Thyroid gland (tissue), 4 donors: ENCODE measurements around the gene DENND1A. TPM values are rescaled to one million over a fixed set of nuclear protein-coding genes. Genes with fewer than 3 reads are reported as not detected.

Experiments used
- DNase-seq, 2 donors: peaks; one replicate each; pipeline ENCODE4 v3.0.0-alpha.2; 2019
- H3K27ac ChIP-seq, 3 donors: fragments of 200-600 bp; sonication (generic); 1 replicate in 2 of 3; 2 replicates in 1 of 3; pipeline ENCODE4 v1.5.1; 2016 to 2019; ENCODE audit warnings: mild to moderate bottlenecking in 1 of 3, moderate library complexity in 1 of 3
- H3K27me3 ChIP-seq: fragments of 200-600 bp; sonication (generic); one replicate; pipeline ENCODE4 v1.5.1; 2019
- H3K36me3 ChIP-seq, 2 donors: fragments of 200-600 bp; sonication (generic); one replicate each; pipeline ENCODE4 v1.5.1; 2016 to 2019
- H3K4me1 ChIP-seq, 2 donors: fragments of 200-600 bp; sonication (generic); one replicate each; pipeline ENCODE4 v1.5.1; 2017 to 2019
- H3K4me3 ChIP-seq, 3 donors: fragments of 200-600 bp; sonication (generic); replicated peaks in 1 of 3; 1 replicate in 2 of 3; 2 replicates in 1 of 3; pipeline ENCODE4 v1.5.1; 2016; ENCODE audit warnings: mild to moderate bottlenecking in 1 of 3
- H3K9me3 ChIP-seq: fragments of 200-600 bp; sonication (generic); one replicate; pipeline ENCODE4 v1.5.1; 2017
- POLR2A ChIP-seq, 2 donors: fragments of 450-650 bp; IDR thresholded peaks; one replicate each; pipeline ENCODE4 v1.6.1; 2017; ENCODE audit warnings: antibody characterized with exemption in 2 of 2, mild to moderate bottlenecking in 2 of 2, moderate library complexity in 1 of 2
- WGBS, 2 donors: methylation state at CpG; one replicate each; pipeline ENCODE4 v1.1.5; 2017; 5-methylcytosine and 5-hydroxymethylcytosine counted together
- intact Hi-C: fragments of 100-400 bp; cut with DNase I; formaldehyde crosslinking; loops from one replicate; pipeline ENCODE4 v1.15.1; 2023
- total RNA-seq, 4 donors: library from RNA; depleted of rRNA; stranded (reverse); fragments of >200 nt; gene quantifications; one replicate each; pipeline ENCODE4 v1.2.3, GENCODE V29; 2016
- TF ChIP-seq, protein P1 (sequence below), 6 experiments: fragments of 200-600 bp in 3 of 6; fragments of 450-650 bp in 3 of 6; sonication (generic) in 3 of 6; IDR thresholded peaks; one replicate each; pipeline ENCODE4 v1.5.1; 2016 to 2019; ENCODE audit warnings: antibody characterized with exemption in 6 of 6, mild to moderate bottlenecking in 2 of 6, inconsistent platforms in 1 of 6, moderate library complexity in 1 of 6

Gene DENND1A
- total RNA-seq, 4 donors from 2014 or later, result 18.8 to 34.4 (median 28.2) TPM

DNA sequence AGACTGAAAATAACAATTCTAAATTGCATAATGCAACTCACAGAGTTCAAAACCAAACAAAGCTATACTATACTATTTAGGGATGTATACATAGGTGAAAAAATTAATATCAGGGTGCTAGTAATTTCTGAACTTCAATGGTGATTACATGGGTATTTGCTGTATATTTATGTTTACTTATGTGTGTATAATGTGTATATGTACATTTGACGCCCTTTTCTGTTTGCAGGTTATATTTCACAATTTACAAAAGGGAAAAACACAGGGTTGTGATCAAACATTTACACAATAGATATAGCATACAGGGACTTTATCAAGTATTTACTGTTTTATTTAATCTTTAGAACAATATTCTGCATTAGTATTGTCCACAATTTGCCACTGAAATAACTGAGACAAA is 184.0 kb downstream of the DENND1A start:
- Histone ChIP-seq H3K27ac (no peak overlapping the region), H3K9me3 (no peaks in the 10 kb centered on the region), H3K36me3 (no peaks in the 10 kb centered on the region), H3K4me1 (peaks cover 15 to 39% of the 10 kb centered on the region in 2 donors), H3K4me3 (no peak overlapping the region), H3K27me3 (no peaks in the 10 kb centered on the region)
- 95 to 98% methylated on average over 1 of the region's 1 CpG for WGBS, 2 donors
- TF ChIP-seq POLR2A (IDR thresholded peaks at IDR 0.05), result no peak
- TF ChIP-seq, protein P1, sequence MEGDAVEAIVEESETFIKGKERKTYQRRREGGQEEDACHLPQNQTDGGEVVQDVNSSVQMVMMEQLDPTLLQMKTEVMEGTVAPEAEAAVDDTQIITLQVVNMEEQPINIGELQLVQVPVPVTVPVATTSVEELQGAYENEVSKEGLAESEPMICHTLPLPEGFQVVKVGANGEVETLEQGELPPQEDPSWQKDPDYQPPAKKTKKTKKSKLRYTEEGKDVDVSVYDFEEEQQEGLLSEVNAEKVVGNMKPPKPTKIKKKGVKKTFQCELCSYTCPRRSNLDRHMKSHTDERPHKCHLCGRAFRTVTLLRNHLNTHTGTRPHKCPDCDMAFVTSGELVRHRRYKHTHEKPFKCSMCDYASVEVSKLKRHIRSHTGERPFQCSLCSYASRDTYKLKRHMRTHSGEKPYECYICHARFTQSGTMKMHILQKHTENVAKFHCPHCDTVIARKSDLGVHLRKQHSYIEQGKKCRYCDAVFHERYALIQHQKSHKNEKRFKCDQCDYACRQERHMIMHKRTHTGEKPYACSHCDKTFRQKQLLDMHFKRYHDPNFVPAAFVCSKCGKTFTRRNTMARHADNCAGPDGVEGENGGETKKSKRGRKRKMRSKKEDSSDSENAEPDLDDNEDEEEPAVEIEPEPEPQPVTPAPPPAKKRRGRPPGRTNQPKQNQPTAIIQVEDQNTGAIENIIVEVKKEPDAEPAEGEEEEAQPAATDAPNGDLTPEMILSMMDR (IDR thresholded peaks at IDR 0.05), result no peak
- intact Hi-C loops, result no loop called here
- no peak for DNase-seq

- WGBS, 2 donors, result 97 to 99% methylated on average over 2 of the region's 2 CpGs
- peaks cover 14 to 41% of the 10 kb centered on the region in 2 donors for H3K4me1 ChIP-seq
- no peaks in the 10 kb centered on the region for H3K36me3 ChIP-seq
- TF ChIP-seq, protein P1 (IDR thresholded peaks at IDR 0.05), result no peak
- no peak for TF ChIP-seq POLR2A (IDR thresholded peaks at IDR 0.05)
- no peak overlapping the region for H3K4me3 ChIP-seq
- no peaks in the 10 kb centered on the region for H3K27me3 ChIP-seq
- no peak for DNase-seq
- H3K27ac ChIP-seq, result no peak overlapping the region
- intact Hi-C loops, result no loop called here
- H3K9me3 ChIP-seq, result no peaks in the 10 kb centered on the region
These were observed 184.5 kb downstream of the DENND1A start for GRCh38 chr9:123745451-123745850.

DNA sequence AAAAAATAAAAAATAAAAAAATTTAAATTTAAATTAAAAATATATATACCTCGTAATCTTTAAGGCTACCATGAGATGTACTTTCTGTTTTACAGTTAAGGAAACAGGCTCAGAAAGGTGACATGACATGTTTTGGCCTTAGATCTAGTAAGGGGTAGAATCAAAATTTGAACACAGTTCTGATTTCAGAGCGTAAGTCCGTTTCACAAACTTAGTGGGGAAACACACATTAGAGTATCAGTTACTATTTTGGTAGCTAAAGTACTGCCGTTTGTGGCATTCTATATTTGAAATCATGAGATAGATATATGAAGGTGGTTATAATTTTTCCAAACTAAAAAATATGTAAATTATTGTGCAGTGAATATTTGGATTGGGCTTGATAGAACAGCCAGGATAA is 186.2 kb downstream of the DENND1A start:
- H3K4me1 ChIP-seq, result peaks cover 11 to 30% of the 10 kb centered on the region in 2 donors
- DNase-seq, result no peak
- H3K27me3 ChIP-seq, result no peaks in the 10 kb centered on the region
- H3K27ac ChIP-seq, result no peak overlapping the region
- H3K9me3 ChIP-seq, result no peaks in the 10 kb centered on the region
- WGBS, 2 donors, result 97 to 98% methylated on average over 4 of the region's 4 CpGs
- no peak overlapping the region for H3K4me3 ChIP-seq
- TF ChIP-seq, protein P1 (IDR thresholded peaks at IDR 0.05), result no peak
- no peaks in the 10 kb centered on the region for H3K36me3 ChIP-seq
- intact Hi-C loops, result no loop called here

DNA sequence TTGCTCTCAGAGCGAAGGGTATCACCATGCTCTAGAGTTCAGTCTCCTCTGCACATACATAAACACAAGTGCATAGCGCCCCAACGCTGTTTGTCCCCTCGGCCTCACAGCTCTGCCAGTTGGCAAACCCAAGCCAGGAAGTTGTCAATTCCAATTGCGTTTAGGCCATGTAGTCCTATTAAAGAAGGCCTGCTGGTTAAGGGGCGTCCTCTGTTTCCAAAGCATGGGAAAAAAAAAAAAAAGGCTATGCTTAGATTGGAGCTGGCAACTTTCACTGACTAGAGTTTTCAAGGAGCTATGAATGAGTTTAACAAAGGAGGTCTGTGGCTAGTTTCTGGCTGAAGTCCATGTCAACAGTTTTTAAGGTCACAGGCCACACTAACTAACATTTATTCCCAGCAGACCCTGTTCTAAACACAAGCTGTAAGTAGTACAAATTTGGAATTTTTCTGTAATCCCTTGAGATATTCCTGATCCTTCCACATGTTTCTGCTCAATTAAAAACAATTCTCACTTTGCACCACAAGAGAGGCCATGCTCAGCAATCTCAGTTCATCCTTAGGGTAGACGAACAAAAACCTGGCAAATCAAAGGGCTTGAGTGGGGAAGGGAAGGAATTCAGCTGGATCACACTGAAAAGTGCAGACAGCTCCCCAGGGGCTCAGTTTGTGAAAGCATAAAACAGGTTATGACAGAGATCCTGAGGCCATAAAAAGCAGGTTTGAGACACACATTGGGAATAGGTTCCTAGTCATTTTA is 187.7 kb downstream of the DENND1A start:
- H3K4me3 ChIP-seq, result no peak overlapping the region

DNA sequence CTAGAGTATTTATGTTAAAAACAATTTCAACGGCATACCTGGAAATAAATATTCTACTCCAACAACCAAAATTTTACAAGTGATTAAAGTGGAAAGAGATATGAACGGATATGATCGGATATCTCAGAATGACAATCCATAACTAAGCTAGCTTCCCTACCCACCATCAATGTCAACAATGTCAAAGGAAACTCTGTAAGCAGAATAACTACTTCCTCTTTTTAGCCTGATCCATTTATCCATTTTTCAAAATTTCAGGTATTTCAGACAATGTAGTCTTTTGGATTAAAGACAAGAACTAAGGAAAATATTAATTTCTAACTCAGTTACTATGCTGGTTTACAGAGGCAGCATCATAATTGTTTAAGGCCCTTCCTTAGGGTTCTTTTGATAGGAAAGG is 188.7 kb downstream of the DENND1A start:
- DNase-seq, result no peak
- 76 to 82% methylated on average over 3 of the region's 3 CpGs for whole genome bisulfite sequencing, 2 donors
- no peaks in the 10 kb centered on the region for H3K36me3 ChIP-seq
- H3K9me3 ChIP-seq, result no peaks in the 10 kb centered on the region
- peak overlapping the region; percentile 42 to 68 (median 57) for H3K27ac ChIP-seq
- TF ChIP-seq, protein P1 (IDR thresholded peaks at IDR 0.05), result no peak
- TF ChIP-seq POLR2A (IDR thresholded peaks at IDR 0.05), result no peak
- peaks cover 11 to 30% of the 10 kb centered on the region in 2 donors for H3K4me1 ChIP-seq
- intact Hi-C loops, result no loop called here
- H3K27me3 ChIP-seq, result no peaks in the 10 kb centered on the region
- H3K4me3 ChIP-seq, result no peak overlapping the region

More for the DNA sequence above, 187.7 kb downstream of the DENND1A start:
- intact Hi-C loops, result no loop called here
- peak; percentile 47 to 57 for DNase-seq
- H3K27ac ChIP-seq, result peak overlapping the region; percentile 42 to 68 (median 57)
- H3K9me3 ChIP-seq, result no peaks in the 10 kb centered on the region
- H3K36me3 ChIP-seq, result no peaks in the 10 kb centered on the region
- WGBS, 2 donors, result 14 to 18% methylated on average over 7 of the region's 7 CpGs
- peaks cover 11 to 30% of the 10 kb centered on the region in 2 donors for H3K4me1 ChIP-seq
- TF ChIP-seq POLR2A (IDR thresholded peaks at IDR 0.05), result no peak
- TF ChIP-seq, protein P1 (IDR thresholded peaks at IDR 0.05), result no peak
- no peaks in the 10 kb centered on the region for H3K27me3 ChIP-seq
